ENCODE data around the gene TSR3.

Gene TSR3

DNA sequence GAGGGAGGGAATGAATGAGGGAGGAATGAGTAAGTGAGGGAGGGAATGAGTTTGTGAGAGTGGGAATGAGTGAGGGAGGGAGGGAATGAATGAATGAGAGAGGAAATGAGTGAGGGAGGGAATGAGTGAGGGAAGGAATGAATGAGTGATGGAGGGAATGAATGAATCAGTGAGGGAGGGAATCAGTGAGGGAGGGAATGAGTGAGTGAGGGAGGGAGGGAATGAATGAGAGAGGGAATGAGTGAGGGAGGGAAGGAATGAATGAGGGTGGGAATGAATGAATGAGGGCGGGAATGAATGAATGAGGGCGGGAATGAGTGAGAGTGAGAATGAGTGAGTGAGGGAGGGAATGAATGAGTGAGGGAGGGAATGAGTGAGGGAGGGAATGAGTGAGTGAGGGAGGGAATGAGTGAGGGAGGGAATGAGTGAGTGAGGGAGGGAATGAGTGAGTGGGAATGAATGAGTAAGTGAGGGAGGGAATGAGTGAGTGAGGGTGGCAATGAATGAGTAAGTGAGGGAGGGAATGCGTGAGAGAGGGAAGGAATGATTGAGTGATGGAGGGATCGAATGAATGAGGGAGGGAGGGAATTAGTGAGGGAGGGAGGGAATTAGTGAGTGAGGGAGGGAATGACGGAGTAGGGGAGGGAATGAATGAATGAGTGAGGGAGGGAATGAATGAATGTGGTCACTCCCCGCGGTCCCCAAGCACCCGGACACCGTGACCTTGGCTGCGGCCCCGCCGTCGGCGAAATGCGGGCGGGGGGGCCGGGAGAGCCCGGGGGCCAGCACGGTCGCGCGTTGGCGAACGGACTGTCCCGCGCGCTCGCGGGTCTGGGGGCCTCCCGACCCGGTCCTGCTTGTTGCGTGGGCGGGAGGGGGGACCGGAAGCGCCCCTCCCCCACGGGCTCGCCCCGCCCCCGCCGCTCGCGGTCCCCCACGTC, 43.4 kb downstream of the TSR3 start:
- DNase-seq (ENCODE audit: low read depth): no peak

DNA sequence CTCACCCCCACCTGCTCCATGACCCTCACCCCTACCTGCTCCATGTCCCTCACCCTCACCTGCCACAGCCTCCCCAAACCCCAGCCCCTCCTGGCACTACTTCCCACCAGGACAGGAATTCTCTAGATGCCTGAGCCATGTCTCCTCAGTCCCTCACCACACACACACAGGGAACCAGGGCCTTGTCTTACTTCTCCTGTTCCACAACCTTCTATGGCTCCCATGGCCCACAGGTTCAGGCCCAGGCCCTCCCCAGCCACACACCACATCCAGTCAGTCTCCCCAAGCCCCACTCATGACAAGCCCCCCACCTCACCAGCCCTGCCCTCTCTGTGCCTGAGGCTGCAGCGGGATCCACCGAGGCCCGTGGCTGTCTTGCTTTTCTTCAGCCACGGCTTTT, 45.3 kb downstream of the TSR3 start:
- no peak for DNase-seq (ENCODE audit: low read depth)

DNA sequence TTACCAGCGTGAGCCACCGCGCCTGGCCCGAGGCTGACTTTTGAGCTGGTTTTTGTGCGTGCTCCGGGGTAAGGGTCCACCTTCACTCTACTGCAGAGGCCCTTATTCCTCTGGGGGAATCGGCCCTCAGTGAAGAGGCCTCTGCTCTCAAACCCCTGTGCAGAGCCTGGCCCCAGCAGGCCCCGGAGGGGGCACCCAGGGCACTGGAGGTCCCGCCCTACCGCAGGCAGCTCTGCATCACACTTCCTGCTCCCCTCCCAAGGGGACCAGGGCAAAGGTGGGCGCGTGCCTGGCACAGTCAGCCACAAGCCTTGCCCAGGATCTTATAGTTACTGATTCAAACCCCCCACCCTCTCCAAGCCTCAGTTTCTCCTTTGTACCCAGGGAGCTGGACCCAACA, 45.9 kb downstream of the TSR3 start:
- DNase-seq (ENCODE audit: low read depth): no peak

DNA sequence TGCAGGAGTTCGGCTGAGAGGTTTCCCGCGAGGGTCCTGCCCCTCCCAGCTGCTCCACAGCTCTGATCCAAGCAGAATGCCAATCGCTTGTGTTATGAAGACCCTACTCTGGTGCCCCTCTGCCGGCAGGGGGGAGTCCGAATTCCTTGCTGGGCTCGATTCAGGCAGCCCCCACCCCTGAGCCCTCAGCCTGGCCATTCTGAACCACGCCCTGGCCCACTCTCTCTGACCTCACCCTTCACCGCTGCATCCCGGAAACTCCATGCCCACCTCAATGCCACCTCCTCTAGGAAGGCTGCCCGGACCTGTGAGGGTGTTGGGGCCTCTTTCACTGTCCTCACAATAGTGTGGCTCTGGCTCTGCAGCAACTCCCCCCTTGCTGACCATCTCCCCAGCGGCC, 50.1 kb downstream of the TSR3 start:
- DNase-seq (ENCODE audit: low read depth): no peak

DNA sequence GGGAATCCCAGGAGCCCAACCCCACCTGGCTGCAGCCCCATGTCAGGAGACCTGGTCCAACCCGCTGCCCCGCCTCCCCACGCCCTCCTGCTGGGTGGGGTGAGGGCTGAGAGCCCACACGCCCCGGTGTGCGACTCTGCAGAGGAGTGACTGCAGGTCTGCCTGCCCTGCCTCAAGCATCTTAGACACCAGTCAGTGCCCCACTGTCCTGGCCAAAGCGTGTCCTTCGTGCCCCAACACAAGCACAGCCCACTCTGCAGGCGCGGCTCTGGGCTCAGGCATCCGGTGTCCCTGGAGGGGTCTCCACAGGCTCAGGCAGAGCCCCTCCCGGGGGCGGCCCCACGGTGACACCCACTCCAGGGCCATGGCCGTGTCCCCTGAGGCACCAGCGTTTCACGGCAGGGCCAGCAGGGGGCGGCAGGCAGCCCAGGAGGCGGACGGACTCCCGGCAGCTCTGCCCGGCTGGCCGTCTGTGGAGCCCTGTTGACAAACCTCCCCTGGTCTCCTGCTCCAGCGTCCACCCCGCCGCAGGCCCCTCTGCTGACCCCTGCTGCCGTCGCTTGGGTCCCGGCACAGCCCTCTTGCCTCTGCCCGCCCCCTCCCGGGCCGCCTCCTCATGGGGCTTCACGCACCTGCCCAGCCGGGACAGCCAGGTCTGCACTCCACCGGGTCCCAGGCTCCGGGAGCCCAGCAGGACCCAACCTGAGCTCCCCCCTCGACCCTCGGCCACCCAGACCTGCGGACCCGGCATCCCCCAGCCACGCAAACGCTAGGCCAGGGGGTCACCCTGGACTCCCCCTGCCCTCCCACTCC, 50.8 kb downstream of the TSR3 start:
- DNase-seq (ENCODE audit: low read depth): peak; percentile 67

DNA sequence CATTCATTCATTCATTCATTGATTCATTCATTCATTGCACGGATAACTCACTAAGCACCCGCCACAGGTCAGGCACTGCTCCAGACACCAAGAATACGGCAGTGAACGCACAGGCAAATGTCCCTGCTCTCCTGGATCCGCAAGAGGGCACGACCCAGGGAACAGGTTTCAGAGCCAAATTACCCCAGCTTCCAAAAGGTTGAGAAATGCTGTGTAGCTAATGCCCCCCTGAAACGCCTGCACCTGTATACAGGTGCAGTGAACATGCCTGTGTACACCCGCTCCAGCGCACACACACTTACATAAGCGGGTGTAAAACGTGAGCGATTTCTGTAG, 51.8 kb downstream of the TSR3 start:
- DNase-seq (ENCODE audit: low read depth): no peak
